Ascending aorta (tissue), 2 donors: ENCODE results near the gene LRRC70. TPM values are rescaled to one million over a fixed set of nuclear protein-coding genes. Genes with fewer than 3 reads are reported as not detected.

ENCODE experiments used
- DNase-seq, 2 donors: peaks; one replicate each; pipeline ENCODE4 v3.0.0-alpha.2; 2019; ENCODE audit warnings: low spot score in 2 of 2
- H3K27ac ChIP-seq, 2 donors: fragments of 200-600 bp; sonication (generic); one replicate each; pipeline ENCODE4 v1.5.1; 2016 to 2017; ENCODE audit warnings: mild to moderate bottlenecking in 1 of 2
- H3K27me3 ChIP-seq: fragments of 200-600 bp; sonication (generic); one replicate; pipeline ENCODE4 v1.5.1; 2017
- H3K36me3 ChIP-seq, 2 donors: fragments of 200-600 bp; sonication (generic); one replicate each; pipeline ENCODE4 v1.5.1; 2016
- H3K4me1 ChIP-seq, 2 donors: fragments of 200-600 bp; sonication (generic); one replicate each; pipeline ENCODE4 v1.5.1; 2016 to 2017; ENCODE audit warnings: mild to moderate bottlenecking in 1 of 2
- H3K4me3 ChIP-seq, 2 donors: fragments of 200-600 bp; sonication (generic); one replicate each; pipeline ENCODE4 v1.5.1; 2016 to 2017; ENCODE audit warnings: mild to moderate bottlenecking in 1 of 2
- H3K9me3 ChIP-seq, 2 donors: fragments of 200-600 bp; sonication (generic); one replicate each; pipeline ENCODE4 v1.5.1; 2016
- CTCF ChIP-seq, 3 experiments: fragments of 200-600 bp in 2 of 3; fragments of 450-650 bp in 1 of 3; sonication (generic) in 2 of 3; IDR thresholded peaks; one replicate each; pipeline ENCODE4 v1.5.1; 2016 to 2019; ENCODE audit warnings: antibody characterized with exemption in 3 of 3, mild to moderate bottlenecking in 1 of 3, moderate library complexity in 1 of 3
- intact Hi-C: fragments of 100-400 bp; cut with DNase I; formaldehyde crosslinking; loops from one replicate; pipeline ENCODE4 v1.15.1; 2023
- total RNA-seq: library from RNA; depleted of rRNA; stranded (reverse); fragments of >200 nt; gene quantifications from one replicate; pipeline ENCODE4 v1.1.0, GENCODE V29; 2016

Gene LRRC70
- total RNA-seq, 1 donor from 2014 or later: 11.8 TPM

- H3K4me1 ChIP-seq: no peaks in the 10 kb centered on the region
Observed at GRCh38 chr5:62568143-62568542, 10.5 kb upstream of the LRRC70 start.

GRCh38 chr5:62568800-62569432 lies 9.7 kb upstream of the LRRC70 start:
- Histone ChIP-seq H3K9me3 (peaks cover 0 to 11% of the 10 kb centered on the region in 2 donors), H3K4me1 (no peaks in the 10 kb centered on the region), H3K4me3 (no peak overlapping the region), H3K27me3 (no peaks in the 10 kb centered on the region), H3K36me3 (peaks cover 17 to 26% of the 10 kb centered on the region in 2 donors), H3K27ac (no peak overlapping the region)
- intact Hi-C loops: no loop called here
- DNase-seq: no peak
- no peak for TF ChIP-seq CTCF (IDR thresholded peaks at IDR 0.05)

More at GRCh38 chr5:62568143-62568542, 10.5 kb upstream of the LRRC70 start:
- Histone ChIP-seq H3K36me3 (peaks cover 17 to 26% of the 10 kb centered on the region in 2 donors), H3K9me3 (peaks cover 0 to 11% of the 10 kb centered on the region in 2 donors), H3K27me3 (no peaks in the 10 kb centered on the region), H3K4me3 (no peak overlapping the region), H3K27ac (no peak overlapping the region)
- DNase-seq: no peak
- no peak for TF ChIP-seq CTCF (IDR thresholded peaks at IDR 0.05)
- intact Hi-C loops: no loop called here

- DNase-seq: no peak
- Histone ChIP-seq H3K27ac (no peak overlapping the region), H3K4me1 (no peaks in the 10 kb centered on the region), H3K9me3 (peaks cover 0 to 11% of the 10 kb centered on the region in 2 donors), H3K27me3 (no peaks in the 10 kb centered on the region), H3K4me3 (no peak overlapping the region), H3K36me3 (peaks cover 17 to 26% of the 10 kb centered on the region in 2 donors)
- TF ChIP-seq CTCF (IDR thresholded peaks at IDR 0.05): no peak
- intact Hi-C loops: no loop called here
Observed at GRCh38 chr5:62569470-62569869, 9.1 kb upstream of the LRRC70 start.

GRCh38 chr5:62572918-62573514 lies 5.6 kb upstream of the LRRC70 start:
- Histone ChIP-seq H3K36me3 (peaks cover under 1 to 2% of the 10 kb centered on the region in 2 donors), H3K9me3 (peaks cover 0 to 3% of the 10 kb centered on the region in 2 donors), H3K4me3 (no peak overlapping the region), H3K27me3 (no peaks in the 10 kb centered on the region), H3K27ac (no peak overlapping the region), H3K4me1 (no peaks in the 10 kb centered on the region)
- intact Hi-C loops: no loop called here
- no peak for DNase-seq
- TF ChIP-seq CTCF (IDR thresholded peaks at IDR 0.05): no peak

GRCh38 chr5:62574599-62574998 lies 4.0 kb upstream of the LRRC70 start:
- Histone ChIP-seq H3K4me3 (no peak overlapping the region), H3K36me3 (no peaks in the 10 kb centered on the region), H3K4me1 (no peaks in the 10 kb centered on the region), H3K27ac (no peak overlapping the region), H3K27me3 (no peaks in the 10 kb centered on the region), H3K9me3 (no peaks in the 10 kb centered on the region)
- no peak for TF ChIP-seq CTCF (IDR thresholded peaks at IDR 0.05)
- intact Hi-C loops: no loop called here
- no peak for DNase-seq
